Peyer's patch (tissue), 4 donors: ENCODE results near the gene DNM3.

ENCODE experiments used
- CTCF ChIP-seq, 6 experiments: fragments of 450-650 bp in 4 of 6; fragments of 200-600 bp in 2 of 6; sonication (generic) in 1 of 6; IDR thresholded peaks; one replicate each; pipeline ENCODE4 v1.5.1; 2017 to 2019; ENCODE audit warnings: antibody characterized with exemption in 6 of 6, mild to moderate bottlenecking in 3 of 6, moderate library complexity in 1 of 6
- POLR2A ChIP-seq, 2 donors: fragments of 450-650 bp; IDR thresholded peaks; one replicate each; pipeline ENCODE4 v1.5.1; 2017; ENCODE audit warnings: antibody characterized with exemption in 2 of 2, mild to moderate bottlenecking in 2 of 2, moderate library complexity in 2 of 2

- no peak for TF ChIP-seq POLR2A (IDR thresholded peaks at IDR 0.05)
- no peak for TF ChIP-seq CTCF (IDR thresholded peaks at IDR 0.05)
These were observed 339.4 kb downstream of the DNM3 start for GRCh38 chr1:172180501-172181285.
